Lung (tissue), 12 donors: Measurements from ENCODE around the gene HOXA9. TPM values are rescaled to one million over a fixed set of nuclear protein-coding genes. Genes with fewer than 3 reads are reported as not detected.
A peak's percentile ranks its signal among the peaks of the same experiment; 100 is the strongest.

Source experiments
- ATAC-seq: fragments of 200-7000 bp; cut with Tn5 transposase; one replicate; pipeline ENCODE4 v1.9.1; 2020; ENCODE audit warnings: moderate number of reproducible peaks; ENCODE audit not compliant: insufficient read depth, low FRiP score
- DNase-seq, 3 donors: peaks; one replicate each; pipeline ENCODE4 v3.0.0-alpha.2; 2013 to 2017
- H3K27ac ChIP-seq, 2 donors: one replicate each; pipeline ENCODE4 v1.5.1; 2013; ENCODE audit warnings: mild to moderate bottlenecking in 2 of 2, moderate library complexity in 2 of 2, control low read depth in 1 of 2, inconsistent platforms in 1 of 2, low read depth in 1 of 2, low read length in 1 of 2
- H3K27me3 ChIP-seq, 3 donors: one replicate each; pipeline ENCODE4 v1.5.1; 2013; ENCODE audit warnings: low read length in 2 of 3; ENCODE audit not compliant: control insufficient read depth in 3 of 3, insufficient read depth in 3 of 3
- H3K36me3 ChIP-seq, 4 donors: one replicate each; pipeline ENCODE4 v1.5.1; 2013; ENCODE audit warnings: low read length in 4 of 4, mild to moderate bottlenecking in 1 of 4, moderate library complexity in 1 of 4; ENCODE audit not compliant: control insufficient read depth in 4 of 4, insufficient read depth in 4 of 4
- H3K4me1 ChIP-seq, 5 donors: one replicate each; pipeline ENCODE4 v1.5.1; 2013; ENCODE audit warnings: low read length in 5 of 5, mild to moderate bottlenecking in 2 of 5, moderate library complexity in 1 of 5; ENCODE audit not compliant: control insufficient read depth in 5 of 5, insufficient read depth in 5 of 5
- H3K4me3 ChIP-seq: one replicate; pipeline ENCODE4 v1.5.1; 2013; ENCODE audit warnings: mild to moderate bottlenecking, control low read depth, moderate library complexity
- H3K9ac ChIP-seq, 2 donors: one replicate each; pipeline ENCODE4 v1.5.1; 2013; ENCODE audit warnings: low read length in 2 of 2, control low read depth in 1 of 2; ENCODE audit not compliant: insufficient read depth in 1 of 2
- H3K9me3 ChIP-seq, 4 donors: one replicate each; pipeline ENCODE4 v1.5.1; 2013; ENCODE audit warnings: low read length in 3 of 4, mild to moderate bottlenecking in 1 of 4, moderate library complexity in 1 of 4; ENCODE audit not compliant: control insufficient read depth in 4 of 4, insufficient read depth in 3 of 4
- CTCF ChIP-seq: IDR thresholded peaks from 2 replicates; pipeline ENCODE4 v1.5.1; 2012; ENCODE audit warnings: mild to moderate bottlenecking; ENCODE audit errors: control extremely low read depth, extremely low read depth
- WGBS, 2 donors: extraction: QIAGEN DNeasy Blood & Tissue Kit; methylation state at CpG; one replicate each; pipeline ENCODE4 v1.1.7; 2013; 5-methylcytosine and 5-hydroxymethylcytosine counted together
- polyA plus RNA-seq, 2 donors: library from polyadenylated mRNA; stranded (reverse); fragments of 200-250 nt; gene quantifications; one replicate each; pipeline ENCODE4 v1.2.1, GENCODE V29; 2013
- total RNA-seq, 2 donors: library from RNA; depleted of rRNA in 1 of 2; stranded (reverse); fragments of >200 nt in 1 of 2; gene quantifications; one replicate each; pipeline ENCODE4 v1.2.1, GENCODE V29; 2014 to 2021
- donor health status: control.
- donor health status: control.
- donor health status: Bipolar disorder and iron deficiency.
- donor health status: healthy.
- donor health status: DM: yes; HTN: yes; CAD: no.

Gene HOXA9
- total and polyA plus RNA-seq, 4 donors, result 0.11 to 0.85 (median 0.43) TPM

- Histone ChIP-seq H3K4me3 (no peak overlapping the region), H3K9ac (no peak overlapping the region), H3K4me1 (peaks cover 0 to 21% (median 3%) of the 10 kb centered on the region in 5 donors), H3K27me3 (peaks cover 3 to 95% (median 80%) of the 10 kb centered on the region in 3 donors), H3K36me3 (no peaks in the 10 kb centered on the region), H3K9me3 (peaks cover 0 to 1% (median 0%) of the 10 kb centered on the region in 4 donors), H3K27ac (no peak overlapping the region)
- TF ChIP-seq CTCF, result no peak
- no peak for DNase-seq
- WGBS, 2 donors, result 30 to 40% methylated on average over 12 of the region's 12 CpGs
- ATAC-seq, result no peak
These were observed 1.3 kb downstream of the HOXA9 start for GRCh38 chr7:27164045-27164366.

- no peaks in the 10 kb centered on the region for H3K36me3 ChIP-seq
- peaks cover 3 to 95% (median 81%) of the 10 kb centered on the region in 3 donors for H3K27me3 ChIP-seq
- H3K9ac ChIP-seq, result peak overlapping the region in 1 of 2 donors; percentile 42
- H3K9me3 ChIP-seq, result peaks cover 0 to 1% (median 0%) of the 10 kb centered on the region in 4 donors
- DNase-seq, result no peak
- H3K4me1 ChIP-seq, result peaks cover 0 to 21% (median 4%) of the 10 kb centered on the region in 5 donors
- no peak overlapping the region for H3K27ac ChIP-seq
- TF ChIP-seq CTCF, result no peak
- no peak for ATAC-seq
- WGBS, 2 donors, result 30 to 56% methylated on average over 24 of the region's 24 CpGs
- no peak overlapping the region for H3K4me3 ChIP-seq
These were observed 1.9 kb downstream of the HOXA9 start for GRCh38 chr7:27163288-27164044.

GRCh38 chr7:27162561-27163287, 2.6 kb downstream of the HOXA9 start:
- Histone ChIP-seq H3K4me1 (peaks cover 0 to 21% (median 5%) of the 10 kb centered on the region in 5 donors), H3K9ac (no peak overlapping the region), H3K9me3 (no peaks in the 10 kb centered on the region), H3K4me3 (no peak overlapping the region), H3K27ac (no peak overlapping the region), H3K27me3 (peaks cover 3 to 94% (median 81%) of the 10 kb centered on the region in 3 donors), H3K36me3 (no peaks in the 10 kb centered on the region)
- ATAC-seq (no peak), DNase-seq (no peak)
- WGBS, 2 donors, result 48 to 61% methylated on average over 7 of the region's 7 CpGs
- TF ChIP-seq CTCF, result no peak
